Suprapubic skin (tissue), 4 donors: ENCODE measurements around the gene CEP112. TPM values are rescaled to one million over a fixed set of nuclear protein-coding genes. Genes with fewer than 3 reads are reported as not detected.

ENCODE experiments used
- DNase-seq, 2 donors: peaks; one replicate each; pipeline ENCODE4 v3.0.0-alpha.2; 2019; ENCODE audit warnings: low spot score in 2 of 2
- H3K27ac ChIP-seq: fragments of 200-600 bp; sonication (generic); one replicate; pipeline ENCODE4 v1.5.1; 2019
- H3K27me3 ChIP-seq: fragments of 200-600 bp; sonication (generic); one replicate; pipeline ENCODE4 v1.5.1; 2019
- H3K36me3 ChIP-seq: fragments of 200-600 bp; sonication (generic); one replicate; pipeline ENCODE4 v1.5.1; 2019
- H3K4me1 ChIP-seq: fragments of 200-600 bp; sonication (generic); one replicate; pipeline ENCODE4 v1.5.1; 2019
- H3K4me3 ChIP-seq: fragments of 200-600 bp; sonication (generic); one replicate; pipeline ENCODE4 v1.5.1; 2019; ENCODE audit warnings: mild to moderate bottlenecking
- H3K9me3 ChIP-seq: fragments of 200-600 bp; sonication (generic); one replicate; pipeline ENCODE4 v1.5.1; 2019
- EP300 ChIP-seq: sonication (generic); formaldehyde crosslinking; IDR thresholded peaks from one replicate; pipeline ENCODE4 v1.6.1; 2017; ENCODE audit warnings: antibody characterized with exemption
- POLR2A ChIP-seq, 2 donors: fragments of 450-650 bp; IDR thresholded peaks; one replicate each; pipeline ENCODE4 v1.6.1; 2017; ENCODE audit warnings: antibody characterized with exemption in 2 of 2, mild to moderate bottlenecking in 2 of 2, moderate library complexity in 2 of 2
- POLR2AphosphoS5 ChIP-seq, 3 donors: sonication (generic); formaldehyde crosslinking; IDR thresholded peaks; one replicate each; pipeline ENCODE4 v1.6.1; 2017; ENCODE audit warnings: antibody characterized with exemption in 3 of 3
- WGBS: methylation state at CpG from one replicate; pipeline ENCODE4 v1.1.5; 2018; 5-methylcytosine and 5-hydroxymethylcytosine counted together
- total RNA-seq, 4 donors: library from RNA; depleted of rRNA; stranded (reverse); fragments of >200 nt; gene quantifications; one replicate each; pipeline ENCODE4 v1.1.0, GENCODE V29; 2016
- TF ChIP-seq, protein P1 (sequence below), 2 donors: fragments of 200-600 bp in 1 of 2; fragments of 450-650 bp in 1 of 2; sonication (generic) in 1 of 2; IDR thresholded peaks; one replicate each; pipeline ENCODE4 v1.5.1; 2016 to 2019; ENCODE audit warnings: antibody characterized with exemption in 2 of 2, mild to moderate bottlenecking in 1 of 2, moderate library complexity in 1 of 2

The CEP112 gene
- total RNA-seq, 4 donors from 2014 or later, result 0.68 to 14.1 (median 6.6) TPM

DNA sequence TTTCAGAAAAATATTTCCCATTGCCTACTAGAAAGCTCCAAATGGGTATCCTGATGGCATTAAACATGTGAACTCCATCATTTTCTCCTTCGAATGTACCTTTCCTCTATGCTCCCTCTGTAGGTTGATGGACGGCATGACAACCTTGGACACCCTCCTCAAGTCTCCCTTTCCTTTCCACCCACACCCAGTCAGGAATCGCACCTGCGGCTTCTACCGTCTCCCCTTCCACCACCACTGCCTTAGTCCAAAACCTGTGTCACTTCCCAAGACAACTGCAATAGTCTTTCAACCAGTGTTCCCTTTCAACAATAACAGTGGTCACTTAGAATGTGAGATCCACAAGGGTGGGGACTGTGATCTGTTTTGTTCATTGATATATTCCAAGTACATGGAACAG is 397.4 kb downstream of the CEP112 start:
- Histone ChIP-seq H3K27me3 (no peaks in the 10 kb centered on the region), H3K36me3 (no peaks in the 10 kb centered on the region), H3K4me3 (no peak overlapping the region), H3K4me1 (no peaks in the 10 kb centered on the region), H3K27ac (no peak overlapping the region), H3K9me3 (no peaks in the 10 kb centered on the region)
- 57% methylated on average over 5 of the region's 5 CpGs for WGBS
- TF ChIP-seq, protein P1, sequence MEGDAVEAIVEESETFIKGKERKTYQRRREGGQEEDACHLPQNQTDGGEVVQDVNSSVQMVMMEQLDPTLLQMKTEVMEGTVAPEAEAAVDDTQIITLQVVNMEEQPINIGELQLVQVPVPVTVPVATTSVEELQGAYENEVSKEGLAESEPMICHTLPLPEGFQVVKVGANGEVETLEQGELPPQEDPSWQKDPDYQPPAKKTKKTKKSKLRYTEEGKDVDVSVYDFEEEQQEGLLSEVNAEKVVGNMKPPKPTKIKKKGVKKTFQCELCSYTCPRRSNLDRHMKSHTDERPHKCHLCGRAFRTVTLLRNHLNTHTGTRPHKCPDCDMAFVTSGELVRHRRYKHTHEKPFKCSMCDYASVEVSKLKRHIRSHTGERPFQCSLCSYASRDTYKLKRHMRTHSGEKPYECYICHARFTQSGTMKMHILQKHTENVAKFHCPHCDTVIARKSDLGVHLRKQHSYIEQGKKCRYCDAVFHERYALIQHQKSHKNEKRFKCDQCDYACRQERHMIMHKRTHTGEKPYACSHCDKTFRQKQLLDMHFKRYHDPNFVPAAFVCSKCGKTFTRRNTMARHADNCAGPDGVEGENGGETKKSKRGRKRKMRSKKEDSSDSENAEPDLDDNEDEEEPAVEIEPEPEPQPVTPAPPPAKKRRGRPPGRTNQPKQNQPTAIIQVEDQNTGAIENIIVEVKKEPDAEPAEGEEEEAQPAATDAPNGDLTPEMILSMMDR (IDR thresholded peaks at IDR 0.05), result peak; percentile 23 to 30
- no peak for TF ChIP-seq POLR2AphosphoS5 (IDR thresholded peaks at IDR 0.05)
- DNase-seq, result no peak

DNA sequence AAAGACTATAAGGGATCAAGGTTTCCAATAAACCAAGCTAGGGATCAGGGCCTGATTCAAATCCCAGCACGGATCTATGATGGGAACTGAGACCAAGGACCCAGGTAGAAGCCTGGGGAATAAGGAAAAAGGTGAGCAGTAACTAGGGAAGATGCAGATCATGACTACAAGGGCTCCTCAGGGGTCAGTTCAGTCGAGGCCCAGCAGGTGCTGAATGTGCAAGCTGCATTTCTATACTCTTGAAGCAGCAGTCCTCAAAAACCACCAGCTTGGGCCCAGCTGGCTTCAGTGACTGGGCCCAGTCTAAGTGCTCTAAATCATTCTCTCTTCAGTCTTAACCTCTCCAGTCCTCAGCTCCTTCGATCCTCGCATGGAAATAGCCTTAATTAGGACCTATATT is 401.7 kb downstream of the CEP112 start:
- Histone ChIP-seq H3K9me3 (no peaks in the 10 kb centered on the region), H3K36me3 (no peaks in the 10 kb centered on the region), H3K4me1 (peaks cover 2% of the 10 kb centered on the region), H3K27me3 (no peaks in the 10 kb centered on the region), H3K27ac (no peak overlapping the region), H3K4me3 (no peak overlapping the region)
- DNase-seq, result no peak
- WGBS, result 85% methylated on average over 4 of the region's 4 CpGs
- TF ChIP-seq, protein P1 (IDR thresholded peaks at IDR 0.05), result no peak
- TF ChIP-seq EP300, result no peak
- no peak for TF ChIP-seq POLR2AphosphoS5 (IDR thresholded peaks at IDR 0.05)
- TF ChIP-seq POLR2A (IDR thresholded peaks at IDR 0.05), result no peak

DNA sequence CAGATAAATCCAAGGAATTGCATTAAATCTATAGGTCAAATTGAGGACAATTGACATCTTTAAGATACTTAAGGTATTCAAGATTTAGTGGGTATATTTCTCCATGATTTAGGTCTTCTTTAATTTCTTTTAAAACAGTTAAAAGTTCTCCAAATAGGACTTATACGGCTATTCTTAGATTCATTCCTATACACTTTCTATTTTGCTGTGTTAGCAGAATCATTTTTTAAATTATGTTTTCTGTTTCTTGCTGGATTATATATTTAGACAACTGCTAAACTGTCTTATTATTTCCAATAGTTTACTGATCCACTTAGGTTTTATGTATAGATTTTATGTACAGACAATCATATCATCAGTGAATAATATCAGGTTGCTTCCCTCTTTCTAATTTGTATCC is 404.4 kb downstream of the CEP112 start:
- H3K27me3 ChIP-seq, result no peaks in the 10 kb centered on the region
- no peaks in the 10 kb centered on the region for H3K36me3 ChIP-seq
- H3K4me3 ChIP-seq, result no peak overlapping the region
- H3K27ac ChIP-seq, result no peak overlapping the region
- H3K4me1 ChIP-seq, result peaks cover 19% of the 10 kb centered on the region
- no peak for TF ChIP-seq POLR2A (IDR thresholded peaks at IDR 0.05)
- TF ChIP-seq EP300, result no peak
- TF ChIP-seq, protein P1 (IDR thresholded peaks at IDR 0.05), result no peak
- no peak for TF ChIP-seq POLR2AphosphoS5 (IDR thresholded peaks at IDR 0.05)
- no peak for DNase-seq
- H3K9me3 ChIP-seq, result no peaks in the 10 kb centered on the region
- 97% methylated on average over 1 of the region's 1 CpG for WGBS

DNA sequence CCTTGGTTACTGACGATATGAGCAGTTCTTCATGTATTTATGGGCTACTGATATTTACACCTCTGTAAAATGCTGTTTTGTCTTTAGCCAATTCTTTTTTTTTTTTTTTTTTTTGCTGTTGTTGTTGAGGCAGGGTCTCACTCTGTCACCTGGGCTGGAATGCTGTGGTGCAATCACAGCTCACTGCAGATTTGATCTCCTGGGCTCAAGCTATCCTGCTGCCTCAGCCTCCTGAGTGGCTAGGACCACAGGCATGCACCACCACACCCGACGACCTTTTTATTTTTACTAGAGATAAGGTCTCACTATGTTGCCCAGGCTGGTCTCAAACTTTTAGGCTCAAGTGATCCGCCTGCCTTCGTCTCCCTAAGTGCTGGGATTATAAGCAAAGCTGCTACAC is 405.5 kb downstream of the CEP112 start:
- TF ChIP-seq, protein P1 (IDR thresholded peaks at IDR 0.05), result no peak
- no peak for TF ChIP-seq POLR2A (IDR thresholded peaks at IDR 0.05)
- Histone ChIP-seq H3K36me3 (no peaks in the 10 kb centered on the region), H3K27ac (no peak overlapping the region), H3K4me3 (no peak overlapping the region), H3K4me1 (peaks cover 19% of the 10 kb centered on the region), H3K27me3 (no peaks in the 10 kb centered on the region), H3K9me3 (no peaks in the 10 kb centered on the region)
- DNase-seq, result no peak
- WGBS, result 96% methylated on average over 5 of the region's 5 CpGs

DNA sequence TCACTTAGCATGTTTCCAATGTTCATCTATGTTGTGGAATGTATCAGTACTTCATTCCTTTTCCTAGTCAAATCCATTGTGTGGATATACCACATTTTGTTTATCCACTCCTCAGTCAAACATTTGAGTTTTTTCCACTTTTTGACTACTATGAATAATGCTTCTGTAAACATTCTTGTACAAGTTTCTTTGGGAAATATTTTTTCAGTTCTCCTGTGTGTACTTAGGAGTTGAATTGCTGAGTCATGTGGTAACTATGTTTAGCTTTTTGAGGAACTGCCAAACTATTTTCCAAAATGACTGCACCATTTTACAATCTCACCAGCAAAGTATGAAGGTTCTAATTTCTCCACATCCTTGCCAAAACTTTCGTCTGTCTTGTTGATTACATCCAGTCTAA is 406.8 kb downstream of the CEP112 start:
- H3K36me3 ChIP-seq, result no peaks in the 10 kb centered on the region
- H3K9me3 ChIP-seq, result no peaks in the 10 kb centered on the region
- H3K4me3 ChIP-seq, result no peak overlapping the region
- WGBS, result 0% methylated on average over 1 of the region's 1 CpG
- no peak for TF ChIP-seq POLR2A (IDR thresholded peaks at IDR 0.05)
- TF ChIP-seq POLR2AphosphoS5 (IDR thresholded peaks at IDR 0.05), result no peak
- TF ChIP-seq EP300, result no peak
- TF ChIP-seq, protein P1 (IDR thresholded peaks at IDR 0.05), result no peak
- no peaks in the 10 kb centered on the region for H3K27me3 ChIP-seq
- peaks cover 19% of the 10 kb centered on the region for H3K4me1 ChIP-seq
- no peak for DNase-seq
- H3K27ac ChIP-seq, result no peak overlapping the region
